ENCODE results near the gene TFF3.

The TFF3 gene

GRCh38 chr21:42321231-42321630 is 6.0 kb upstream of the TFF3 start:
- no peak overlapping the region for H3K4me2 ChIP-seq (ENCODE audit: low read depth, low read length)
- TF ChIP-seq EZH2phosphoT487 (IDR thresholded peaks at IDR 0.05; ENCODE audit: low read length) (no peak), CTCF (IDR thresholded peaks at IDR 0.05; ENCODE audit: low read length) (no peak), EZH2 (optimal IDR thresholded peaks at IDR 0.05; ENCODE audit: low read depth, low read length) (no peak)
- no peaks in the 10 kb centered on the region for H3K36me3 ChIP-seq (replicated peaks; ENCODE audit: insufficient read depth, low read length)
- no peaks in the 10 kb centered on the region for H3F3A ChIP-seq (ENCODE audit: insufficient read depth, low read length)
- H3K79me2 ChIP-seq (ENCODE audit: low read length): no peaks in the 10 kb centered on the region
- DNase-seq: no peak
- peaks cover 99% of the 10 kb centered on the region for H3K27me3 ChIP-seq (replicated peaks; ENCODE audit: insufficient read depth, low read length)
- no peaks in the 10 kb centered on the region for H3K9me3 ChIP-seq (replicated peaks; ENCODE audit: insufficient read depth, low read length)
- H3K27ac ChIP-seq (ENCODE audit: low read length): no peak overlapping the region
- H2AFZ ChIP-seq (ENCODE audit: low read length): no peak overlapping the region
- no peaks in the 10 kb centered on the region for H4K20me1 ChIP-seq (ENCODE audit: insufficient read depth, low read length)
- H3K4me3 ChIP-seq (ENCODE audit: low read length): no peak overlapping the region
- no peak overlapping the region for H3K9ac ChIP-seq (ENCODE audit: low read length)
- H3K9me2 ChIP-seq (replicated peaks; ENCODE audit: insufficient read depth, low read length): no peaks in the 10 kb centered on the region
- no peaks in the 10 kb centered on the region for H3K4me1 ChIP-seq (ENCODE audit: low read length)

GRCh38 chr21:42320791-42321190 is 5.6 kb upstream of the TFF3 start:
- H3K9ac ChIP-seq (ENCODE audit: low read length): no peak overlapping the region
- no peaks in the 10 kb centered on the region for H3K9me2 ChIP-seq (replicated peaks; ENCODE audit: insufficient read depth, low read length)
- no peak overlapping the region for H3K4me3 ChIP-seq (ENCODE audit: low read length)
- no peak for DNase-seq
- no peak overlapping the region for H3K27ac ChIP-seq (ENCODE audit: low read length)
- H3K27me3 ChIP-seq (replicated peaks; ENCODE audit: insufficient read depth, low read length): peaks cover 99% of the 10 kb centered on the region
- no peaks in the 10 kb centered on the region for H3F3A ChIP-seq (ENCODE audit: insufficient read depth, low read length)
- H3K36me3 ChIP-seq (replicated peaks; ENCODE audit: insufficient read depth, low read length): no peaks in the 10 kb centered on the region
- H3K4me1 ChIP-seq (ENCODE audit: low read length): no peaks in the 10 kb centered on the region
- TF ChIP-seq EZH2phosphoT487 (IDR thresholded peaks at IDR 0.05; ENCODE audit: low read length) (no peak), CTCF (IDR thresholded peaks at IDR 0.05; ENCODE audit: low read length) (no peak), EZH2 (optimal IDR thresholded peaks at IDR 0.05; ENCODE audit: low read depth, low read length) (no peak)
- H2AFZ ChIP-seq (ENCODE audit: low read length): no peak overlapping the region
- no peaks in the 10 kb centered on the region for H3K9me3 ChIP-seq (replicated peaks; ENCODE audit: insufficient read depth, low read length)
- no peaks in the 10 kb centered on the region for H3K79me2 ChIP-seq (ENCODE audit: low read length)
- H3K4me2 ChIP-seq (ENCODE audit: low read depth, low read length): no peak overlapping the region
- no peaks in the 10 kb centered on the region for H4K20me1 ChIP-seq (ENCODE audit: insufficient read depth, low read length)

GRCh38 chr21:42319851-42320572 is 4.8 kb upstream of the TFF3 start:
- Histone ChIP-seq H3F3A (ENCODE audit: insufficient read depth, low read length) (no peaks in the 10 kb centered on the region), H3K9me3 (replicated peaks; ENCODE audit: insufficient read depth, low read length) (no peaks in the 10 kb centered on the region), H3K4me1 (ENCODE audit: low read length) (no peaks in the 10 kb centered on the region), H3K36me3 (replicated peaks; ENCODE audit: insufficient read depth, low read length) (no peaks in the 10 kb centered on the region), H4K20me1 (ENCODE audit: insufficient read depth, low read length) (no peaks in the 10 kb centered on the region), H2AFZ (ENCODE audit: low read length) (no peak overlapping the region), H3K4me2 (ENCODE audit: low read depth, low read length) (no peak overlapping the region), H3K79me2 (ENCODE audit: low read length) (no peaks in the 10 kb centered on the region), H3K4me3 (ENCODE audit: low read length) (no peak overlapping the region), H3K27ac (ENCODE audit: low read length) (no peak overlapping the region), H3K9ac (ENCODE audit: low read length) (no peak overlapping the region), H3K9me2 (replicated peaks; ENCODE audit: insufficient read depth, low read length) (no peaks in the 10 kb centered on the region), H3K27me3 (replicated peaks; ENCODE audit: insufficient read depth, low read length) (peaks cover 99% of the 10 kb centered on the region)
- no peak for DNase-seq
- TF ChIP-seq EZH2phosphoT487 (IDR thresholded peaks at IDR 0.05; ENCODE audit: low read length) (no peak), CTCF (IDR thresholded peaks at IDR 0.05; ENCODE audit: low read length) (no peak), EZH2 (optimal IDR thresholded peaks at IDR 0.05; ENCODE audit: low read depth, low read length) (no peak)

Data from MM.1S (cell line).